ENCODE data around the gene RAE1.

GRCh38 chr20:57411406-57412283 is 60.6 kb downstream of the RAE1 start:
- TF ChIP-seq REST (IDR thresholded peaks at IDR 0.05; ENCODE audit: low read depth) = no peak
- no peak for TF ChIP-seq EP300 (IDR thresholded peaks at IDR 0.05; ENCODE audit: borderline replicate concordance)
- TF ChIP-seq FOXM1 (IDR thresholded peaks at IDR 0.05; ENCODE audit: borderline replicate concordance, low read depth) = no peak
